ENCODE results near the gene ANAPC2. TPM values are rescaled to one million over a fixed set of nuclear protein-coding genes. Genes with fewer than 3 reads are reported as not detected.

The ANAPC2 gene
- total RNA-seq, 2 donors from 2014 or later: 66.5 to 69.2 TPM

DNA sequence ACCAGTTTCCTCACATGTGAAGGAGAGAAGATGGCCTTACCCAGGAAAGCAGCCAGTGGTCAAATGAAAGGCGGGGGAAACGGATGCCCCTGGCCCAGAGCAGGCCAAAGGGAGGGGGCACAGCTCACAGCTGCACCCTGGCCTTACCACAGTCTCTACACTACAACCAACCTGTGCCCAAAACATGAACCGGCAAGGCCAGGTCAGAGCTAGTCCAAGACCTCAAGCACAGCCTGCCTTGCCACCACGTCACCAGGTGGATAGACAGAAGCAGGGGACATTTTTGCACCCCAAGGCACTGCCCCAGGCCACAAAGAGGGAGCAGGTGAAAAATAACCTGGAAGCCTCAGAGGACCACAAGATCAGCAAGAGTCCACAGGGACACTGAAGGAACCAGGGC lies 44.9 kb downstream of the ANAPC2 start:
- peaks cover 60% of the 10 kb centered on the region for H3K27me3 Mint-ChIP-seq (ENCODE audit: insufficient read depth)
- no peak overlapping the region for H3K27ac Mint-ChIP-seq
- no peak overlapping the region for H3K9ac ChIP-seq (ENCODE audit: extremely low read depth, low read length, poor library complexity, severe bottlenecking)
- H3K4me3 Mint-ChIP-seq: no peak overlapping the region
- no peaks in the 10 kb centered on the region for H3K9me3 ChIP-seq (ENCODE audit: control insufficient read depth, low read length)
- no peak overlapping the region for H3K4me3 ChIP-seq (ENCODE audit: low read length)
- H3K27ac ChIP-seq (ENCODE audit: low read depth, low read length): no peak overlapping the region
- no peaks in the 10 kb centered on the region for H3K4me1 Mint-ChIP-seq
- WGBS, 2 experiments (ENCODE audit: insufficient coverage in 1 of 2, insufficient read length in 1 of 2): 63 to 71% methylated on average over 1 to 4 of the region's 4 CpGs
- H3K36me3 Mint-ChIP-seq (ENCODE audit: low read depth): no peaks in the 10 kb centered on the region
- H3K27me3 ChIP-seq (ENCODE audit: control insufficient read depth, insufficient read depth, low read length, poor library complexity, severe bottlenecking): peaks cover 68% of the 10 kb centered on the region
- no peaks in the 10 kb centered on the region for H3K36me3 ChIP-seq (ENCODE audit: control insufficient read depth, insufficient read depth, low read length)
- H3K4me1 ChIP-seq (ENCODE audit: control insufficient read depth, insufficient read depth, low read length): no peaks in the 10 kb centered on the region
- no peaks in the 10 kb centered on the region for H3K9me3 Mint-ChIP-seq
- TF ChIP-seq, protein P1, sequence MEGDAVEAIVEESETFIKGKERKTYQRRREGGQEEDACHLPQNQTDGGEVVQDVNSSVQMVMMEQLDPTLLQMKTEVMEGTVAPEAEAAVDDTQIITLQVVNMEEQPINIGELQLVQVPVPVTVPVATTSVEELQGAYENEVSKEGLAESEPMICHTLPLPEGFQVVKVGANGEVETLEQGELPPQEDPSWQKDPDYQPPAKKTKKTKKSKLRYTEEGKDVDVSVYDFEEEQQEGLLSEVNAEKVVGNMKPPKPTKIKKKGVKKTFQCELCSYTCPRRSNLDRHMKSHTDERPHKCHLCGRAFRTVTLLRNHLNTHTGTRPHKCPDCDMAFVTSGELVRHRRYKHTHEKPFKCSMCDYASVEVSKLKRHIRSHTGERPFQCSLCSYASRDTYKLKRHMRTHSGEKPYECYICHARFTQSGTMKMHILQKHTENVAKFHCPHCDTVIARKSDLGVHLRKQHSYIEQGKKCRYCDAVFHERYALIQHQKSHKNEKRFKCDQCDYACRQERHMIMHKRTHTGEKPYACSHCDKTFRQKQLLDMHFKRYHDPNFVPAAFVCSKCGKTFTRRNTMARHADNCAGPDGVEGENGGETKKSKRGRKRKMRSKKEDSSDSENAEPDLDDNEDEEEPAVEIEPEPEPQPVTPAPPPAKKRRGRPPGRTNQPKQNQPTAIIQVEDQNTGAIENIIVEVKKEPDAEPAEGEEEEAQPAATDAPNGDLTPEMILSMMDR (conservative IDR thresholded peaks at IDR 0.05): no peak
- DNase-seq: no peak

GRCh38 chr9:137141976-137142936 lies 46.1 kb downstream of the ANAPC2 start:
- WGBS, 2 experiments (ENCODE audit: insufficient coverage in 1 of 2, insufficient read length in 1 of 2): 77 to 79% methylated on average over 8 to 24 of the region's 24 CpGs
- Histone ChIP-seq H3K27me3 (ENCODE audit: control insufficient read depth, insufficient read depth, low read length, poor library complexity, severe bottlenecking) (peaks cover 76% of the 10 kb centered on the region), H3K9ac (ENCODE audit: extremely low read depth, low read length, poor library complexity, severe bottlenecking) (no peak overlapping the region), H3K4me3 (ENCODE audit: low read length) (no peak overlapping the region), H3K36me3 (ENCODE audit: control insufficient read depth, insufficient read depth, low read length) (no peaks in the 10 kb centered on the region), H3K27ac (ENCODE audit: low read depth, low read length) (no peak overlapping the region), H3K4me1 (ENCODE audit: control insufficient read depth, insufficient read depth, low read length) (no peaks in the 10 kb centered on the region), H3K9me3 (ENCODE audit: control insufficient read depth, low read length) (no peaks in the 10 kb centered on the region)
- no peaks in the 10 kb centered on the region for H3K4me1 Mint-ChIP-seq
- no peak overlapping the region for H3K27ac Mint-ChIP-seq
- peaks cover 72% of the 10 kb centered on the region for H3K27me3 Mint-ChIP-seq (ENCODE audit: insufficient read depth)
- H3K4me3 Mint-ChIP-seq: no peak overlapping the region
- H3K36me3 Mint-ChIP-seq (ENCODE audit: low read depth): no peaks in the 10 kb centered on the region
- DNase-seq: peak; percentile 29
- TF ChIP-seq, protein P1 (conservative IDR thresholded peaks at IDR 0.05): no peak
- H3K9me3 Mint-ChIP-seq: no peaks in the 10 kb centered on the region

DNA sequence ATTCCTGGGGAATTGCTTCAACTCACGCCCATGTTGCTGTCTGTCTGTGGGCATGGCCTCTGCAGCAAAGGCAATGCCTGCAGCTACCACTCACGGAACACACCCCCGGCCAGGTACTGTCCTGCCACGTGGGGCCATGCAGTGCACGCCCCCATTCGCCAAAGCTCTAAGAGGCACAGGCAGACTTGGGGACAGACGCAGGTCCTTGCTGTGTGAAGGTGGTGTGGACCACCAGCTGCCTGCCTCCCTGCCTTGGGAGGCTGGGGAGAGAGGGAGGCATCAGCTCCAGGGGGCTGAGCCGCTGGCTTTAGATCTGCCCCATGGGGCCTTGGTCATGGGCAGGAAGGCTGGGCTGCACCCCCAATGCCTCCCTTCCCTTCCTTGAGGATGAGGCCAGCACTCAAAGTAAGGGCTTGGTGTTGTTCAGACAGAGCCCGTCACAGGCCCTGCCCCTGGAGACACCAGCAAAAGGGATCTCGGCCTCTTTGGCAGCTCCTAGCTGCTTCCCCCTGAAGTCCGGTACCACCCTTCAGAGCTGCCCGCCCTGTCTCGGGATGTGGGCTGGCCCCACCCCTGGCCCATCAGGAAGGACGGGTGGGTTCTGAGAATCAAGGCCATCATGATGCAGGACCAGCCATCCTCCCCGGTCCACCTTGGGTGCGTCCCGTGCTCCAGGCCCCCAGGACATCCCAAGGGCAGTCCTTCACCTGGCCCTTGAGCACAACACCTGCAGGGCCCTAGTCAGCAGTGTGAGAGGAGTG lies 47.1 kb downstream of the ANAPC2 start:
- Histone ChIP-seq H3K4me3 (ENCODE audit: low read length) (no peak overlapping the region), H3K9ac (ENCODE audit: extremely low read depth, low read length, poor library complexity, severe bottlenecking) (no peak overlapping the region), H3K27ac (ENCODE audit: low read depth, low read length) (no peak overlapping the region), H3K9me3 (ENCODE audit: control insufficient read depth, low read length) (no peaks in the 10 kb centered on the region), H3K36me3 (ENCODE audit: control insufficient read depth, insufficient read depth, low read length) (no peaks in the 10 kb centered on the region), H3K4me1 (ENCODE audit: control insufficient read depth, insufficient read depth, low read length) (no peaks in the 10 kb centered on the region), H3K27me3 (ENCODE audit: control insufficient read depth, insufficient read depth, low read length, poor library complexity, severe bottlenecking) (peaks cover 82% of the 10 kb centered on the region)
- TF ChIP-seq, protein P1 (conservative IDR thresholded peaks at IDR 0.05): no peak
- 67 to 80% methylated on average over 10 to 17 of the region's 17 CpGs for WGBS, 2 experiments (ENCODE audit: insufficient coverage in 1 of 2, insufficient read length in 1 of 2)
- Mint-ChIP-seq H3K36me3 (ENCODE audit: low read depth) (no peaks in the 10 kb centered on the region), H3K27me3 (ENCODE audit: insufficient read depth) (peaks cover 80% of the 10 kb centered on the region), H3K9me3 (no peaks in the 10 kb centered on the region), H3K27ac (no peak overlapping the region), H3K4me1 (no peaks in the 10 kb centered on the region), H3K4me3 (no peak overlapping the region)
- no peak for DNase-seq
